GM12892 (cell line): ENCODE data around the gene POLR1F.
"Not testable (repeated sequence)": the region's sequence is repeated elsewhere in the genome, so short reads cannot be mapped to it uniquely, and the experiment has no call there.

Experiments
- DNase-seq: peaks from one replicate; pipeline ENCODE4 v3.0.0; 2011; ENCODE audit not compliant: insufficient read length
- FAIRE-seq: peaks from 2 replicates; lab custom pipeline; 2011; peaks lifted over from hg19 to GRCh38; lab: Jason Lieb, UNC
- POLR2A ChIP-seq: IDR thresholded peaks from 2 replicates; pipeline ENCODE4 v1.6.1; 2011; ENCODE audit warnings: low read depth, low read length, control low read depth
- POLR2AphosphoS5 ChIP-seq: IDR thresholded peaks from 2 replicates; pipeline ENCODE4 v1.6.1; 2011; ENCODE audit warnings: low read depth, low read length, control low read depth
- TAF1 ChIP-seq: IDR thresholded peaks from 2 replicates; pipeline ENCODE4 v1.6.1; 2011; ENCODE audit warnings: low read depth, mild to moderate bottlenecking, control low read depth, low read length, borderline replicate concordance

Gene POLR1F

GRCh38 chr7:19705663-19706062, 3.2 kb downstream of the POLR1F start:
- TF ChIP-seq TAF1 (no peak), POLR2A (no peak), POLR2AphosphoS5 (no peak)
- FAIRE-seq (no peak), DNase-seq (no peak)

GRCh38 chr7:19701471-19701870, 7.4 kb downstream of the POLR1F start:
- no peak for DNase-seq
- TF ChIP-seq POLR2A (no peak), TAF1 (no peak), POLR2AphosphoS5 (no peak)
- no peak for FAIRE-seq

GRCh38 chr7:19700936-19701335, 7.9 kb downstream of the POLR1F start:
- DNase-seq (no peak), FAIRE-seq (no peak)
- TF ChIP-seq POLR2A (no peak), POLR2AphosphoS5 (no peak), TAF1 (no peak)

GRCh38 chr7:19698331-19698730, 10.5 kb downstream of the POLR1F start:
- no peak for TF ChIP-seq TAF1
- DNase-seq (no peak), FAIRE-seq (no peak)

GRCh38 chr7:19696926-19697325, 11.9 kb downstream of the POLR1F start:
- no peak for TF ChIP-seq POLR2A
- no peak for TF ChIP-seq TAF1
- no peak for TF ChIP-seq POLR2AphosphoS5
- DNase-seq: no peak
- FAIRE-seq: no peak

- DNase-seq (no peak), FAIRE-seq (no peak)
- TF ChIP-seq POLR2A: no peak
- TF ChIP-seq TAF1: no peak
- TF ChIP-seq POLR2AphosphoS5: no peak
Observed at GRCh38 chr7:19692111-19692828, 16.6 kb downstream of the POLR1F start.

GRCh38 chr7:19690736-19691135, 18.1 kb downstream of the POLR1F start:
- no peak for FAIRE-seq
- no peak for DNase-seq
- TF ChIP-seq POLR2AphosphoS5: no peak
- no peak for TF ChIP-seq TAF1
- TF ChIP-seq POLR2A: no peak

- DNase-seq, FAIRE-seq: not testable (repeated sequence)
Observed at GRCh38 chr7:19689130-19689529, 19.7 kb downstream of the POLR1F start.

- DNase-seq (no peak), FAIRE-seq (no peak)
- TF ChIP-seq TAF1: no peak
- no peak for TF ChIP-seq POLR2AphosphoS5
- TF ChIP-seq POLR2A: no peak
Observed at GRCh38 chr7:19681596-19681995, 27.2 kb downstream of the POLR1F start.

GRCh38 chr7:19677180-19677579, 31.7 kb downstream of the POLR1F start:
- FAIRE-seq (peak; percentile 38), DNase-seq (no peak)
- TF ChIP-seq TAF1 (no peak), POLR2AphosphoS5 (no peak), POLR2A (no peak)

- TF ChIP-seq TAF1 (no peak), POLR2A (no peak), POLR2AphosphoS5 (no peak)
- DNase-seq (no peak), FAIRE-seq (peak; percentile 17)
Observed at GRCh38 chr7:19675816-19676215, 33.0 kb downstream of the POLR1F start.

- TF ChIP-seq TAF1 (no peak), POLR2A (no peak), POLR2AphosphoS5 (no peak)
- FAIRE-seq (no peak), DNase-seq (no peak)
Observed at GRCh38 chr7:19674266-19674960, 34.4 kb downstream of the POLR1F start.

GRCh38 chr7:19670806-19671205, 38.0 kb downstream of the POLR1F start:
- no peak for DNase-seq
- no peak for FAIRE-seq

More at GRCh38 chr7:19670806-19671205, 38.0 kb downstream of the POLR1F start:
- no peak for TF ChIP-seq TAF1
- TF ChIP-seq POLR2AphosphoS5: no peak
- no peak for TF ChIP-seq POLR2A
